KMS-11 (cell line): Measurements from ENCODE around the gene TTC31.

Experiments used
- H2AFZ ChIP-seq: fragments of 200-600 bp; sonication (generic); 2 replicates; pipeline ENCODE4 v1.6.1; 2016; ENCODE audit warnings: antibody characterized with exemption, mixed run types, low read depth
- H3K27ac ChIP-seq: fragments of 200-600 bp; sonication (generic); 2 replicates; pipeline ENCODE4 v1.6.1; 2016; ENCODE audit warnings: mild to moderate bottlenecking, mixed run types
- H3K27me3 ChIP-seq: fragments of 200-600 bp; sonication (generic); 2 replicates; pipeline ENCODE4 v1.6.1; 2017; ENCODE audit warnings: mild to moderate bottlenecking, low read depth, mixed run types, moderate library complexity; ENCODE audit not compliant: insufficient read depth
- H3K36me3 ChIP-seq: fragments of 200-600 bp; sonication (generic); 2 replicates; pipeline ENCODE4 v1.6.1; 2017; ENCODE audit warnings: mild to moderate bottlenecking, mixed run types; ENCODE audit not compliant: insufficient read depth
- H3K4me1 ChIP-seq: fragments of 200-600 bp; sonication (generic); 2 replicates; pipeline ENCODE4 v1.6.1; 2016; ENCODE audit warnings: mild to moderate bottlenecking, low read depth, mixed run types; ENCODE audit not compliant: poor library complexity, severe bottlenecking
- H3K4me2 ChIP-seq: fragments of 200-600 bp; sonication (generic); 2 replicates; pipeline ENCODE4 v1.7.0; 2016; ENCODE audit warnings: mild to moderate bottlenecking, mixed run types
- H3K4me3 ChIP-seq: fragments of 200-600 bp; sonication (generic); IDR thresholded peaks from 2 replicates; pipeline ENCODE4 v1.6.1; 2017; ENCODE audit warnings: low read depth, low read length, mixed read lengths; ENCODE audit not compliant: insufficient read depth
- H3K79me2 ChIP-seq: fragments of 200-600 bp; sonication (generic); 2 replicates; pipeline ENCODE4 v1.6.1; 2016; ENCODE audit warnings: low read depth, mixed run types; ENCODE audit not compliant: insufficient read depth
- H3K9ac ChIP-seq: fragments of 200-600 bp; sonication (generic); 2 replicates; pipeline ENCODE4 v1.6.1; 2016; ENCODE audit warnings: mild to moderate bottlenecking, mixed run types
- H4K20me1 ChIP-seq: fragments of 200-600 bp; sonication (generic); 2 replicates; pipeline ENCODE4 v1.6.1; 2016; ENCODE audit warnings: mild to moderate bottlenecking, mixed run types; ENCODE audit not compliant: insufficient read depth
- CTCF ChIP-seq: fragments of 200-600 bp; sonication (generic); conservative IDR thresholded peaks from 2 replicates; pipeline ENCODE4 v1.6.1; 2017; ENCODE audit warnings: low read depth, mild to moderate bottlenecking, antibody characterized with exemption, low read length, moderate library complexity, mixed read lengths

Gene TTC31

GRCh38 chr2:74505448-74506246, 22.8 kb downstream of the TTC31 start:
- TF ChIP-seq CTCF = no peak
- Histone ChIP-seq H2AFZ (no peak overlapping the region), H4K20me1 (no peaks in the 10 kb centered on the region), H3K4me1 (peaks cover 29% of the 10 kb centered on the region), H3K4me3 (no peak overlapping the region), H3K79me2 (peaks cover 13% of the 10 kb centered on the region), H3K4me2 (peak overlapping the region; percentile 98), H3K9ac (no peak overlapping the region), H3K27ac (no peak overlapping the region), H3K36me3 (no peaks in the 10 kb centered on the region), H3K27me3 (peaks cover 16% of the 10 kb centered on the region; the same call in 1 of the 2 replicates)

- peaks cover 23% of the 10 kb centered on the region for H3K4me1 ChIP-seq
- H3K27me3 ChIP-seq = peaks cover 24% of the 10 kb centered on the region
- TF ChIP-seq CTCF = peak; percentile 13; the same call in 1 of the 2 replicates
- H3K36me3 ChIP-seq = no peaks in the 10 kb centered on the region
- H3K4me3 ChIP-seq = peak within 1 kb of the TSS; percentile 88
- H3K9ac ChIP-seq = peak within 1 kb of the TSS; percentile 86
- H3K4me2 ChIP-seq = peak within 1 kb of the TSS; percentile 98
- H3K27ac ChIP-seq = peak within 1 kb of the TSS; percentile 86
- H4K20me1 ChIP-seq = no peaks in the 10 kb centered on the region
- peaks cover 13% of the 10 kb centered on the region for H3K79me2 ChIP-seq
- peak within 1 kb of the TSS; percentile 99 for H2AFZ ChIP-seq
Measured at GRCh38 chr2:74507145-74507925, 24.5 kb downstream of the TTC31 start, which contains the start of gene PCGF1. TSS of gene PCGF1 (minus strand) at chr2:74507695. CDS start at chr2:74507668, 27 bp downstream.

- H3K4me1 ChIP-seq = peaks cover 19% of the 10 kb centered on the region
- peak overlapping the region; percentile 84 for H3K4me3 ChIP-seq
- H3K27me3 ChIP-seq = peaks cover 23% of the 10 kb centered on the region
Measured at GRCh38 chr2:74507926-74508520, 25.1 kb downstream of the TTC31 start.

More at GRCh38 chr2:74507926-74508520, 25.1 kb downstream of the TTC31 start:
- Histone ChIP-seq H3K9ac (peak overlapping the region; percentile 86), H3K36me3 (no peaks in the 10 kb centered on the region), H2AFZ (peak overlapping the region; percentile 99), H3K4me2 (peak overlapping the region; percentile 81), H4K20me1 (no peaks in the 10 kb centered on the region), H3K27ac (no peak overlapping the region; the same call in 1 of the 2 replicates), H3K79me2 (peaks cover 13% of the 10 kb centered on the region)
- TF ChIP-seq CTCF = no peak
